DOHH2 (cell line): ENCODE data around the gene HSH2D.

Experiments used
- EZH2phosphoT487 ChIP-seq: fragments of 200-600 bp; sonication (generic); IDR thresholded peaks from 2 replicates; pipeline ENCODE4 v1.6.1; 2017; ENCODE audit warnings: borderline replicate concordance, mild to moderate bottlenecking, antibody characterized with exemption, low read length, moderate library complexity, mixed read lengths
- TF ChIP-seq, protein P1 (sequence below): fragments of 200-600 bp; sonication (generic); IDR thresholded peaks from one replicate; pipeline ENCODE4 v1.5.1; 2014; ENCODE audit warnings: antibody characterized with exemption, mild to moderate bottlenecking, low read depth, low read length; ENCODE audit not compliant: poor library complexity, severe bottlenecking

- TF ChIP-seq, protein P1, sequence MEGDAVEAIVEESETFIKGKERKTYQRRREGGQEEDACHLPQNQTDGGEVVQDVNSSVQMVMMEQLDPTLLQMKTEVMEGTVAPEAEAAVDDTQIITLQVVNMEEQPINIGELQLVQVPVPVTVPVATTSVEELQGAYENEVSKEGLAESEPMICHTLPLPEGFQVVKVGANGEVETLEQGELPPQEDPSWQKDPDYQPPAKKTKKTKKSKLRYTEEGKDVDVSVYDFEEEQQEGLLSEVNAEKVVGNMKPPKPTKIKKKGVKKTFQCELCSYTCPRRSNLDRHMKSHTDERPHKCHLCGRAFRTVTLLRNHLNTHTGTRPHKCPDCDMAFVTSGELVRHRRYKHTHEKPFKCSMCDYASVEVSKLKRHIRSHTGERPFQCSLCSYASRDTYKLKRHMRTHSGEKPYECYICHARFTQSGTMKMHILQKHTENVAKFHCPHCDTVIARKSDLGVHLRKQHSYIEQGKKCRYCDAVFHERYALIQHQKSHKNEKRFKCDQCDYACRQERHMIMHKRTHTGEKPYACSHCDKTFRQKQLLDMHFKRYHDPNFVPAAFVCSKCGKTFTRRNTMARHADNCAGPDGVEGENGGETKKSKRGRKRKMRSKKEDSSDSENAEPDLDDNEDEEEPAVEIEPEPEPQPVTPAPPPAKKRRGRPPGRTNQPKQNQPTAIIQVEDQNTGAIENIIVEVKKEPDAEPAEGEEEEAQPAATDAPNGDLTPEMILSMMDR = no peak
- TF ChIP-seq EZH2phosphoT487 = no peak
Measured at GRCh38 chr19:16204005-16204294, 60.5 kb downstream of the HSH2D start.
